ENCODE data around the gene HIPK4.

DNA sequence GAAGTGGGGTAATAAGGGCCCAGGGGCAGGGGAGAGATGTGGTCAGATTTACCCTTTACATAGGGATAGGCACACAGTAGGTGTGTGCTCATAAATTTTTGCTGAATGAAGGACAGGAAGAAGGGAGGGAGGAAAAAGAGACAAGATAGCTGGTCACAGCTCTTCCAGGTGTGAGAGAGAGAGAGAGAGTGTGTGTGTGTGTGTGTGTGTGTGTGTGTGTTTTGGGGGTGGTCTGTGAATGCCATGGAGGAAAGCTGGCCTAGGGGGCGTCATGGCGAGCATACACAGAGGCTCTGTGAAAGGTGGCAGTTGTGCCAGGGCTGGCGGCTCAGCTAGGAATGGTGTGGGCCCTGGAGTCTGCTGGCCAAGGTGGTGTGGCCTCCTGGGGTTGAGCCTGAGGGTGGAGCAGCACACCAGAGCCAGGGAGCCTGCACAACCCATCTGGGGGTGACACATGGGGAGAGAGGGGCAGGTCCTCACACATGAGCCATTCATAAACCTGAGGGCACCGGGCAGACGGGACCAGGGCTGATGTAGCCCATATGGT is 29.2 kb upstream of the HIPK4 start:
- TF ChIP-seq ESRRG (CRISPR knock-in tag; IDR thresholded peaks at IDR 0.05) (no peak), GLIS3 (CRISPR knock-in tag; IDR thresholded peaks at IDR 0.05) (no peak), TOX (CRISPR knock-in tag; IDR thresholded peaks at IDR 0.05; ENCODE audit: borderline replicate concordance) (no peak), ARNTL (CRISPR knock-in tag; IDR thresholded peaks at IDR 0.05; ENCODE audit: borderline replicate concordance, low read depth) (no peak), BACH2 (CRISPR knock-in tag; IDR thresholded peaks at IDR 0.05; ENCODE audit: borderline replicate concordance) (no peak), SNAI2 (CRISPR knock-in tag; IDR thresholded peaks at IDR 0.05) (no peak), ZFP30 (CRISPR knock-in tag; IDR thresholded peaks at IDR 0.05) (no peak)
